GM21619 (cell line): ENCODE measurements around the gene SV2B.
"Not testable (repeated sequence)": the region's sequence is repeated elsewhere in the genome, so short reads cannot be mapped to it uniquely, and the experiment has no call there.

Experiments
- ATAC-seq: cut with Tn5 transposase; IDR thresholded peaks from one replicate; pipeline ENCODE4 v1.9.1; 2021; ENCODE audit not compliant: unreplicated experiment

SV2B gene

GRCh38 chr15:91099995-91100813, at the start of gene SV2B:
SV2B (plus strand) TSS chr15:91100257; CDS start chr15:91226264, 126,007 bp downstream.
- peak; percentile 65 for ATAC-seq

- ATAC-seq: no peak
Observed at GRCh38 chr15:91051248-91051647, 48.8 kb upstream of the SV2B start.

GRCh38 chr15:91054816-91055215, 45.2 kb upstream of the SV2B start:
- ATAC-seq: no peak

- ATAC-seq: peak; percentile 60
Observed at GRCh38 chr15:91055548-91056331, 44.3 kb upstream of the SV2B start.

- no peak for ATAC-seq
Observed at GRCh38 chr15:91061230-91061629, 38.8 kb upstream of the SV2B start.

- no peak for ATAC-seq
Observed at GRCh38 chr15:91061997-91062396, 38.1 kb upstream of the SV2B start.

GRCh38 chr15:91065505-91065904, 34.6 kb upstream of the SV2B start:
- no peak for ATAC-seq

GRCh38 chr15:91067036-91067435, 33.0 kb upstream of the SV2B start:
- ATAC-seq: no peak

- ATAC-seq: no peak
Observed at GRCh38 chr15:91068436-91068835, 31.6 kb upstream of the SV2B start.

- no peak for ATAC-seq
Observed at GRCh38 chr15:91068966-91069365, 31.1 kb upstream of the SV2B start.

GRCh38 chr15:91070872-91071271, 29.2 kb upstream of the SV2B start:
- no peak for ATAC-seq

- no peak for ATAC-seq
Observed at GRCh38 chr15:91072161-91072560, 27.9 kb upstream of the SV2B start.

- ATAC-seq: no peak
Observed at GRCh38 chr15:91073077-91073476, 27.0 kb upstream of the SV2B start.

GRCh38 chr15:91073768-91074167, 26.3 kb upstream of the SV2B start:
- ATAC-seq: no peak

GRCh38 chr15:91075739-91076138, 24.3 kb upstream of the SV2B start:
- ATAC-seq: no peak

GRCh38 chr15:91077029-91077428, 23.0 kb upstream of the SV2B start:
- no peak for ATAC-seq

- ATAC-seq: not testable (repeated sequence)
Observed at GRCh38 chr15:91093866-91094265, 6.2 kb upstream of the SV2B start.

- ATAC-seq: no peak
Observed at GRCh38 chr15:91098451-91098850, 1.6 kb upstream of the SV2B start.

GRCh38 chr15:91099616-91099994, 452 bp upstream of the SV2B start:
- ATAC-seq: peak; percentile 25

- ATAC-seq: no peak
Observed at GRCh38 chr15:91100814-91101607, 954 bp downstream of the SV2B start.

GRCh38 chr15:91101608-91101920, 1.5 kb downstream of the SV2B start:
- no peak for ATAC-seq
